Astrocyte (in vitro differentiated cells and primary cell): ENCODE measurements around the gene NXPH3. TPM values are rescaled to one million over a fixed set of nuclear protein-coding genes. Genes with fewer than 3 reads are reported as not detected.
A peak's percentile ranks its signal among the peaks of the same experiment; 100 is the strongest.

Experiments
- DNase-seq: peaks from one replicate; pipeline ENCODE4 v3.0.0-alpha.2; 2010; ENCODE audit warnings: low read depth
- FAIRE-seq: peaks from 2 replicates; lab custom pipeline; 2011; peaks lifted over from hg19 to GRCh38; lab: Jason Lieb, UNC
- H2AFZ ChIP-seq: 2 replicates; pipeline ENCODE4 v1.6.0; 2012; ENCODE audit warnings: low read depth, low read length, inconsistent platforms
- H3K27ac ChIP-seq: 2 replicates; pipeline ENCODE4 v1.5.1; 2011; ENCODE audit warnings: low read depth, low read length, inconsistent platforms
- H3K27me3 ChIP-seq: 2 replicates; pipeline ENCODE4 v1.6.0; 2011; ENCODE audit warnings: low read length, inconsistent platforms; ENCODE audit not compliant: insufficient read depth
- H3K36me3 ChIP-seq: 2 replicates; pipeline ENCODE4 v1.5.1; 2011; ENCODE audit warnings: low read length, inconsistent platforms; ENCODE audit not compliant: insufficient read depth
- H3K4me1 ChIP-seq: 2 replicates; pipeline ENCODE4 v1.5.1; 2011; ENCODE audit warnings: low read length, inconsistent platforms; ENCODE audit not compliant: insufficient read depth
- H3K4me2 ChIP-seq: 2 replicates; pipeline ENCODE4 v1.6.0; 2012; ENCODE audit warnings: low read length, inconsistent platforms
- H3K4me3 ChIP-seq: 2 replicates; pipeline ENCODE4 v1.5.1; 2011; ENCODE audit warnings: low read depth, mild to moderate bottlenecking, low read length, inconsistent platforms; ENCODE audit not compliant: insufficient read depth
- H3K79me2 ChIP-seq: 2 replicates; pipeline ENCODE4 v1.6.0; 2012; ENCODE audit warnings: mild to moderate bottlenecking, low read length, inconsistent platforms; ENCODE audit not compliant: insufficient read depth
- H3K9ac ChIP-seq: 2 replicates; pipeline ENCODE4 v1.6.0; 2012; ENCODE audit warnings: mild to moderate bottlenecking, low read length, inconsistent platforms
- H3K9me3 ChIP-seq: 2 replicates; pipeline ENCODE4 v1.5.1; 2012; ENCODE audit warnings: low read depth, mild to moderate bottlenecking, low read length, inconsistent platforms; ENCODE audit not compliant: insufficient read depth
- H4K20me1 ChIP-seq: 2 replicates; pipeline ENCODE4 v1.6.0; 2012; ENCODE audit warnings: low read length, inconsistent platforms; ENCODE audit not compliant: insufficient read depth
- H3K27ac Mint-ChIP-seq: one replicate; pipeline ENCODE4 v1.8.0; 2021; ENCODE audit warnings: mild to moderate bottlenecking, mixed read lengths; ENCODE audit not compliant: unreplicated experiment
- H3K27me3 Mint-ChIP-seq: one replicate; pipeline ENCODE4 v1.8.0; 2021; ENCODE audit warnings: low read depth, mixed read lengths; ENCODE audit not compliant: unreplicated experiment
- H3K36me3 Mint-ChIP-seq: one replicate; pipeline ENCODE4 v1.8.0; 2021; ENCODE audit warnings: low read depth, mixed read lengths; ENCODE audit not compliant: unreplicated experiment
- H3K4me1 Mint-ChIP-seq: one replicate; pipeline ENCODE4 v1.8.0; 2021; ENCODE audit warnings: low read depth, mixed read lengths; ENCODE audit not compliant: unreplicated experiment
- H3K4me3 Mint-ChIP-seq: one replicate; pipeline ENCODE4 v1.8.0; 2021; ENCODE audit warnings: mild to moderate bottlenecking, moderate library complexity, mixed read lengths; ENCODE audit not compliant: unreplicated experiment
- H3K9me3 Mint-ChIP-seq: one replicate; pipeline ENCODE4 v1.8.0; 2021; ENCODE audit warnings: mild to moderate bottlenecking, mixed read lengths; ENCODE audit not compliant: unreplicated experiment
- EZH2 ChIP-seq: IDR thresholded peaks from 2 replicates; pipeline ENCODE4 v1.6.1; 2012; ENCODE audit warnings: mild to moderate bottlenecking, low read length, inconsistent platforms; ENCODE audit not compliant: insufficient read depth
- total RNA-seq: library from RNA; stranded (reverse); gene quantifications from 2 replicates; pipeline ENCODE4 v1.2.1, GENCODE V29; 2021
- TF ChIP-seq, protein P1 (sequence below): IDR thresholded peaks from 2 replicates; pipeline ENCODE4 v1.5.1; 2011; ENCODE audit warnings: low read depth, mild to moderate bottlenecking, inconsistent platforms, low read length, moderate library complexity; ENCODE audit not compliant: insufficient read depth

NXPH3 gene
- total RNA-seq, 1 donor from 2014 or later = 0.43 TPM

DNA sequence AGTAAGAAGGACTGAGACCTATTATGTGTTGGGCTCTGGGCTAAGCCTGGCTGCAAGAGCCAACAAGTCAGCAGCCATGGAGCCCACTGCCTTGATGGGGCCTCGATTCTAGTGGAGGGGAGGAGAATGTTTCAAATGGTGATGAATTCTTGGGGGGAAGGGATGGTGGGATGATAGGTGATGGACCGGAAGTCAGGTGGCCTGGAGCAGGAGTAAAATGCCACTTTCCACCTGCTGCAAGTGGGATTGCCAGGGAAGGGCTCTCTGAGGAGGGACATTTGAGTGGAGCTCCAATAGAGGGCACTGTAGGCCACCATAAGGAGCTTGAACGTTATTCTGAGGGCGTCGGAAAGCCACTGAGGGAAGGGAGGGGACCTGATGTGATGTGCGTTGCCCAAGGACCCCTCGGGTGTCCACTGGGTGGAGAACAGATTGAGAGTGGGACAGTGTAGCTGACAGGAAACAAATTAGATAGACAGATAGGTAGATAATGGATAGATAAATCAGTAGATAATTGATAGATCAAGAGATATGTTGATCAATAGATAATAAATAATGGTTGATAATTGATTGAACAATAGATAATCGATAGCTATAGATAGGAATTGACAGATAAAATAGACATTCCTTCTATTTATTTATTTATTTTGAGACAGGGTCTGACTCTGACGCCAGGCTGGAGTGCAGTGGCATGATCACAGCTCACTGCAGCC lies 18.2 kb upstream of the NXPH3 start:
- Histone ChIP-seq H3K4me3 (no peak overlapping the region), H2AFZ (no peak overlapping the region), H3K9me3 (no peaks in the 10 kb centered on the region), H3K36me3 (no peaks in the 10 kb centered on the region), H3K27me3 (peaks cover 10% of the 10 kb centered on the region), H3K4me2 (no peak overlapping the region), H4K20me1 (no peaks in the 10 kb centered on the region), H3K4me1 (peaks cover 4% of the 10 kb centered on the region), H3K79me2 (no peaks in the 10 kb centered on the region), H3K27ac (no peak overlapping the region), H3K9ac (no peak overlapping the region)
- peaks cover 2% of the 10 kb centered on the region for H3K9me3 Mint-ChIP-seq
- H3K27ac Mint-ChIP-seq = no peak overlapping the region
- DNase-seq (no peak), FAIRE-seq (no peak)
- TF ChIP-seq EZH2 = no peak
- TF ChIP-seq, protein P1, sequence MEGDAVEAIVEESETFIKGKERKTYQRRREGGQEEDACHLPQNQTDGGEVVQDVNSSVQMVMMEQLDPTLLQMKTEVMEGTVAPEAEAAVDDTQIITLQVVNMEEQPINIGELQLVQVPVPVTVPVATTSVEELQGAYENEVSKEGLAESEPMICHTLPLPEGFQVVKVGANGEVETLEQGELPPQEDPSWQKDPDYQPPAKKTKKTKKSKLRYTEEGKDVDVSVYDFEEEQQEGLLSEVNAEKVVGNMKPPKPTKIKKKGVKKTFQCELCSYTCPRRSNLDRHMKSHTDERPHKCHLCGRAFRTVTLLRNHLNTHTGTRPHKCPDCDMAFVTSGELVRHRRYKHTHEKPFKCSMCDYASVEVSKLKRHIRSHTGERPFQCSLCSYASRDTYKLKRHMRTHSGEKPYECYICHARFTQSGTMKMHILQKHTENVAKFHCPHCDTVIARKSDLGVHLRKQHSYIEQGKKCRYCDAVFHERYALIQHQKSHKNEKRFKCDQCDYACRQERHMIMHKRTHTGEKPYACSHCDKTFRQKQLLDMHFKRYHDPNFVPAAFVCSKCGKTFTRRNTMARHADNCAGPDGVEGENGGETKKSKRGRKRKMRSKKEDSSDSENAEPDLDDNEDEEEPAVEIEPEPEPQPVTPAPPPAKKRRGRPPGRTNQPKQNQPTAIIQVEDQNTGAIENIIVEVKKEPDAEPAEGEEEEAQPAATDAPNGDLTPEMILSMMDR = peak; percentile 57
- H3K4me3 Mint-ChIP-seq = peak overlapping the region; percentile 29
- H3K36me3 Mint-ChIP-seq = peaks cover 4% of the 10 kb centered on the region
- peaks cover 46% of the 10 kb centered on the region for H3K27me3 Mint-ChIP-seq
- no peaks in the 10 kb centered on the region for H3K4me1 Mint-ChIP-seq

DNA sequence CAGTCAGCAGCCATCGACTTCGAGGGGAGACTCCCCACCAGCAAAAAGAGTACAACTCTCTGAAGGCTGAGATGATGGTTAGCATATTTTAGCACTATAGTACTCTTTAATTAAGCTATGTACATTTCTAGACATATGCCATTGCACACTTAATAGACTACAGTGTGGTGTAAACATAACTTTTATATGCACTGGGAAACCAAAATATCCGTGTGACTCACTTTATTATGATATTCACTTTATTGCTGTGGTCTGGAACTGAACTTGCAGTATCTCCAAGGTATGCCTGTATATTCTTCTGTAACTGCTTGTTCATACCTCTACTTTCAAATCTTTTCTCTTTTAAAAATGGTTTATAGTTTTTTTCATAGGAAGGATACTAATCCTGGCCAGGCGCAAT lies 11.0 kb upstream of the NXPH3 start:
- no peak overlapping the region for H3K4me3 ChIP-seq
- H3K4me1 Mint-ChIP-seq = peaks cover 1% of the 10 kb centered on the region
- peaks cover 2% of the 10 kb centered on the region for H3K9me3 Mint-ChIP-seq
- DNase-seq = no peak
- H3K27me3 ChIP-seq = peaks cover 12% of the 10 kb centered on the region
- H3K36me3 ChIP-seq = no peaks in the 10 kb centered on the region
- H3K4me1 ChIP-seq = no peaks in the 10 kb centered on the region
- FAIRE-seq = no peak
- peaks cover 36% of the 10 kb centered on the region for H3K27me3 Mint-ChIP-seq
- no peaks in the 10 kb centered on the region for H4K20me1 ChIP-seq
- peaks cover 4% of the 10 kb centered on the region for H3K36me3 Mint-ChIP-seq
- no peaks in the 10 kb centered on the region for H3K79me2 ChIP-seq
- H2AFZ ChIP-seq = no peak overlapping the region
- no peak overlapping the region for H3K27ac ChIP-seq
- H3K4me3 Mint-ChIP-seq = no peak overlapping the region
- H3K4me2 ChIP-seq = no peak overlapping the region
- H3K9me3 ChIP-seq = no peaks in the 10 kb centered on the region
- no peak overlapping the region for H3K9ac ChIP-seq
- no peak overlapping the region for H3K27ac Mint-ChIP-seq
- TF ChIP-seq, protein P1 = no peak
- TF ChIP-seq EZH2 = no peak

DNA sequence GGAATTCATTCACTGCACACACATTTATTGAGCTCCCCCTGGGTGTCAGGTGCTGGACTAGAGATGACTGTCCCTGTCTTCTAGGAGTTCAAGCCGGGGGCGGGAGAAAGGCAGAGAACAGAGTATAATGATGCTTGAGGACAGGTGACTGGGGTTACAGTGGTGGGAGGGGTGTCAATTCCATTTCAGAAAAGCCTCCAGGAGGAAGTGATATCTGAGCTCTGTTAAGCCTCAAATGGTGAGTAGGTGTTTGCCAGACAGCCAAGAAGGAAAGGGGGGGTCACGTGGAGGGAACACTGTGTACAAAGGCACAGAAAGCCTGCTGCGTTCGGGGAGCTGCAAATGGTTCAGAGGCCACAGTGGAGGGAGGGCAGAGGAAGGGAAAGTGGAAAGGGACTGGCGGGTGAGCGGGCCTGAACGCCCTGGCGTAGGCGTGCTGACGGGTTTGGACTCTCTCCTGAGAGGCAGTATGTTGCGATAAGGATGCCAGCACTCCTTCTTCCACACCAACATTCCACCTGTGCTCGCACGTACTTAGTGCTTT lies 9.7 kb upstream of the NXPH3 start:
- H2AFZ ChIP-seq = no peak overlapping the region
- H3K4me1 ChIP-seq = no peaks in the 10 kb centered on the region
- H3K27ac Mint-ChIP-seq = no peak overlapping the region
- no peaks in the 10 kb centered on the region for H3K9me3 ChIP-seq
- H3K27ac ChIP-seq = no peak overlapping the region
- FAIRE-seq = no peak
- peaks cover 35% of the 10 kb centered on the region for H3K27me3 Mint-ChIP-seq
- H3K79me2 ChIP-seq = no peaks in the 10 kb centered on the region
- H3K4me2 ChIP-seq = no peak overlapping the region
- peaks cover 2% of the 10 kb centered on the region for H3K9me3 Mint-ChIP-seq
- no peak for TF ChIP-seq EZH2
- TF ChIP-seq, protein P1 = no peak
- no peak overlapping the region for H3K4me3 Mint-ChIP-seq
- no peak overlapping the region for H3K9ac ChIP-seq
- H3K36me3 ChIP-seq = no peaks in the 10 kb centered on the region
- H4K20me1 ChIP-seq = no peaks in the 10 kb centered on the region
- H3K27me3 ChIP-seq = peaks cover 18% of the 10 kb centered on the region
- peaks cover 3% of the 10 kb centered on the region for H3K36me3 Mint-ChIP-seq
- DNase-seq = no peak
- H3K4me1 Mint-ChIP-seq = peaks cover 1% of the 10 kb centered on the region
- H3K4me3 ChIP-seq = no peak overlapping the region
